Naive thymus-derived CD4-positive, alpha-beta T cell (primary cell): ENCODE measurements around the gene NMS. TPM values are rescaled to one million over a fixed set of nuclear protein-coding genes. Genes with fewer than 3 reads are reported as not detected.
A peak's percentile ranks its signal among the peaks of the same experiment; 100 is the strongest.

Source experiments
- ATAC-seq: fragments of 150-1000 bp; cut with Tn5 transposase; 2 replicates; pipeline ENCODE4 v1.10.0; 2021; ENCODE audit warnings: mild to moderate bottlenecking, moderate library complexity
- CTCF ChIA-PET: fragments of 350-600 bp; sonication (Branson Sonifier 250); formaldehyde crosslinking; loops from one replicate; lab custom pipeline; 2021; ENCODE audit warnings: antibody characterized with exemption; lab: Charles Lee
- POLR2A ChIA-PET: fragments of 350-600 bp; sonication (Branson Sonifier 250); formaldehyde crosslinking; loops from one replicate; lab custom pipeline; 2021; ENCODE audit warnings: antibody characterized with exemption, inconsistent platforms; lab: Charles Lee
- DNase-seq, 9 donors: peaks; one replicate each; pipeline versions ENCODE4 v3.0.0 to v3.0.0-alpha.2; 2020 to 2022; ENCODE audit warnings: mixed read lengths in 1 of 9
- H3K27ac ChIP-seq: one replicate; pipeline ENCODE4 v1.7.0; 2013; ENCODE audit warnings: mild to moderate bottlenecking, low read depth, low read length, moderate library complexity
- H3K27me3 ChIP-seq, 2 donors: one replicate each; pipeline ENCODE4 v1.7.0; 2013; ENCODE audit warnings: low read length in 2 of 2, mild to moderate bottlenecking in 2 of 2, moderate library complexity in 2 of 2; ENCODE audit not compliant: control insufficient read depth in 2 of 2, insufficient read depth in 2 of 2
- H3K36me3 ChIP-seq, 3 experiments: 1 replicate in 2 of 3; 2 replicates in 1 of 3; pipeline ENCODE4 v1.7.0; 2013; ENCODE audit warnings: low read length in 3 of 3, mild to moderate bottlenecking in 3 of 3, moderate library complexity in 1 of 3; ENCODE audit not compliant: insufficient read depth in 3 of 3, control insufficient read depth in 2 of 3
- H3K4me1 ChIP-seq, 2 donors: one replicate each; pipeline ENCODE4 v1.7.0; 2013; ENCODE audit warnings: low read length in 2 of 2, mild to moderate bottlenecking in 2 of 2, moderate library complexity in 1 of 2; ENCODE audit not compliant: control insufficient read depth in 2 of 2, insufficient read depth in 2 of 2
- H3K4me3 ChIP-seq: 2 replicates; pipeline ENCODE4 v1.7.0; 2013; ENCODE audit warnings: mild to moderate bottlenecking, low read length
- H3K9me3 ChIP-seq, 3 experiments: 1 replicate in 2 of 3; 2 replicates in 1 of 3; pipeline ENCODE4 v1.7.0; 2013; ENCODE audit warnings: low read length in 3 of 3; ENCODE audit not compliant: control insufficient read depth in 2 of 3
- H3K27ac Mint-ChIP-seq, 9 donors: one replicate each; pipeline ENCODE4 v1.8.0; 2020 to 2022; ENCODE audit warnings: mixed read lengths in 9 of 9, mild to moderate bottlenecking in 8 of 9, moderate library complexity in 5 of 9, inconsistent platforms in 2 of 9
- H3K27me3 Mint-ChIP-seq, 5 donors: one replicate each; pipeline ENCODE4 v1.8.0; 2021 to 2022; ENCODE audit warnings: mixed read lengths in 5 of 5, mild to moderate bottlenecking in 1 of 5
- H3K36me3 Mint-ChIP-seq, 5 donors: one replicate each; pipeline ENCODE4 v1.8.0; 2020 to 2022; ENCODE audit warnings: mixed read lengths in 5 of 5, mild to moderate bottlenecking in 3 of 5, inconsistent platforms in 1 of 5
- H3K4me1 Mint-ChIP-seq, 7 donors: one replicate each; pipeline ENCODE4 v1.8.0; 2020 to 2022; ENCODE audit warnings: mixed read lengths in 7 of 7, mild to moderate bottlenecking in 3 of 7, inconsistent platforms in 1 of 7
- H3K4me3 Mint-ChIP-seq, 10 donors: one replicate each; pipeline ENCODE4 v1.8.0; 2020 to 2022; ENCODE audit warnings: mild to moderate bottlenecking in 10 of 10, mixed read lengths in 10 of 10, moderate library complexity in 6 of 10, inconsistent platforms in 2 of 10
- H3K9me3 Mint-ChIP-seq, 11 donors: one replicate each; pipeline ENCODE4 v1.8.0; 2020 to 2022; ENCODE audit warnings: mixed read lengths in 11 of 11, mild to moderate bottlenecking in 4 of 11, inconsistent platforms in 1 of 11, moderate library complexity in 1 of 11
- intact Hi-C, 2 donors: fragments of 100-400 bp; cut with micrococcal nuclease; formaldehyde crosslinking; loops; one replicate each; pipeline ENCODE4 v1.15.1; 2023
- polyA plus RNA-seq, 2 donors: library from polyadenylated mRNA; unstranded; fragments of 300-500 nt; fragmentation: Illumina TruSeq; gene quantifications; one replicate each; pipeline ENCODE4 v1.2.3, GENCODE V29; 2021
- total RNA-seq, 6 experiments: library from RNA in 5 of 6; stranded (reverse) in 5 of 6; gene quantifications; 1 replicate in 5 of 6; 2 replicates in 1 of 6; pipeline ENCODE4 v1.2.3 and lab custom pipeline; 2021 to 2026

Gene NMS
- total and polyA plus RNA-seq, 7 experiments from 2014 or later, result not detected

GRCh38 chr2:100426384-100426720 lies 43.9 kb upstream of the NMS start:
- peaks cover 0 to 44% (median 4%) of the 10 kb centered on the region in 5 donors for H3K27me3 Mint-ChIP-seq
- peak overlapping the region in 1 of 9 donors; percentile 22 for H3K27ac Mint-ChIP-seq
- H3K4me3 Mint-ChIP-seq, result no peak overlapping the region
- no peak overlapping the region for H3K4me3 ChIP-seq
- no peaks in the 10 kb centered on the region for H3K27me3 ChIP-seq
- no peak overlapping the region for H3K27ac ChIP-seq
- DNase-seq (no peak), ATAC-seq (no peak)
- H3K36me3 Mint-ChIP-seq, result peaks cover 0 to 3% (median 0%) of the 10 kb centered on the region in 5 donors
- H3K36me3 ChIP-seq, result no peaks in the 10 kb centered on the region
- peaks cover 6 to 12% (median 7%) of the 10 kb centered on the region in 7 donors for H3K4me1 Mint-ChIP-seq
- POLR2A ChIA-PET, result no interaction called here
- H3K9me3 ChIP-seq, result no peaks in the 10 kb centered on the region
- CTCF ChIA-PET, result interaction anchor here (0.6 to 1.2 kb wide), 2 partner anchors 155 to 161 kb away, joined by 4 to 6 read pairs; no protein-coding TSS in a partner anchor
- no peaks in the 10 kb centered on the region for H3K4me1 ChIP-seq
- H3K9me3 Mint-ChIP-seq, result peaks cover 0 to 11% (median 2%) of the 10 kb centered on the region in 11 donors
- intact Hi-C loops, result loop anchor here (2.0 to 5.0 kb wide), 4 partner anchors 136 to 558 kb away; partner anchors contain the start of gene PDCL3 (in 1 of the 2)

- CTCF ChIA-PET, result no interaction called here
- POLR2A ChIA-PET, result no interaction called here
- ATAC-seq (no peak), DNase-seq (no peak)
- H3K36me3 ChIP-seq, result no peaks in the 10 kb centered on the region
- H3K9me3 ChIP-seq, result no peaks in the 10 kb centered on the region
- Mint-ChIP-seq H3K9me3 (peaks cover 0 to 11% (median 2%) of the 10 kb centered on the region in 11 donors), H3K4me3 (no peak overlapping the region), H3K27me3 (peaks cover 0 to 46% (median 4%) of the 10 kb centered on the region in 5 donors), H3K27ac (no peak overlapping the region), H3K4me1 (peaks cover 6 to 12% (median 7%) of the 10 kb centered on the region in 7 donors), H3K36me3 (peaks cover 0 to 3% (median 0%) of the 10 kb centered on the region in 5 donors)
- intact Hi-C loops, result loop anchor here (1.0 to 5.0 kb wide), 6 partner anchors 135 to 558 kb away; partner anchors contain the start of gene PDCL3 (in 2 of the 2)
- no peaks in the 10 kb centered on the region for H3K27me3 ChIP-seq
- no peaks in the 10 kb centered on the region for H3K4me1 ChIP-seq
- H3K4me3 ChIP-seq, result no peak overlapping the region
- H3K27ac ChIP-seq, result no peak overlapping the region
Observed at GRCh38 chr2:100427111-100427510, 43.2 kb upstream of the NMS start.

- H3K27me3 ChIP-seq, result no peaks in the 10 kb centered on the region
- H3K4me3 ChIP-seq, result no peak overlapping the region
- DNase-seq (peak; percentile 39 to 64 (median 60)), ATAC-seq (peak; percentile 92)
- H3K27ac ChIP-seq, result no peak overlapping the region
- Mint-ChIP-seq H3K4me1 (peaks cover 6 to 12% (median 7%) of the 10 kb centered on the region in 7 donors), H3K9me3 (peaks cover 0 to 11% (median 2%) of the 10 kb centered on the region in 11 donors), H3K36me3 (peaks cover 0 to 3% (median 0%) of the 10 kb centered on the region in 5 donors), H3K4me3 (no peak overlapping the region), H3K27me3 (peaks cover 0 to 42% (median 8%) of the 10 kb centered on the region in 5 donors), H3K27ac (peak overlapping the region in 2 of 9 donors; percentile 48 to 58)
- no peaks in the 10 kb centered on the region for H3K9me3 ChIP-seq
- CTCF ChIA-PET, result no interaction called here
- intact Hi-C loops, result loop anchor here (1.0 to 5.0 kb wide), 6 partner anchors 135 to 558 kb away; partner anchors contain the start of gene PDCL3 (in 2 of the 2)
- POLR2A ChIA-PET, result no interaction called here
- H3K4me1 ChIP-seq, result no peaks in the 10 kb centered on the region
- no peaks in the 10 kb centered on the region for H3K36me3 ChIP-seq
Observed at GRCh38 chr2:100427627-100428258, 42.5 kb upstream of the NMS start.

- POLR2A ChIA-PET, result interaction anchor here (1.1 kb wide), 1 partner anchor 133 kb away, joined by 3 read pairs; the partner anchor contains the start of gene PDCL3
- Mint-ChIP-seq H3K4me1 (peaks cover 6 to 12% (median 7%) of the 10 kb centered on the region in 7 donors), H3K27me3 (peaks cover 4 to 38% (median 10%) of the 10 kb centered on the region in 5 donors), H3K4me3 (no peak overlapping the region), H3K27ac (no peak overlapping the region), H3K9me3 (peaks cover 0 to 11% (median 2%) of the 10 kb centered on the region in 11 donors), H3K36me3 (peaks cover 0 to 3% (median 0%) of the 10 kb centered on the region in 5 donors)
- Histone ChIP-seq H3K4me1 (no peaks in the 10 kb centered on the region), H3K27ac (no peak overlapping the region), H3K36me3 (no peaks in the 10 kb centered on the region), H3K9me3 (no peaks in the 10 kb centered on the region), H3K27me3 (no peaks in the 10 kb centered on the region), H3K4me3 (no peak overlapping the region)
- ATAC-seq (no peak), DNase-seq (no peak)
- intact Hi-C loops, result loop anchor here in 1 of 2 donors (5.0 kb wide), 1 partner anchor 178 kb away; no protein-coding TSS in a partner anchor
- CTCF ChIA-PET, result no interaction called here
Observed at GRCh38 chr2:100429726-100430125, 40.6 kb upstream of the NMS start.

- Histone ChIP-seq H3K4me1 (no peaks in the 10 kb centered on the region), H3K27ac (no peak overlapping the region), H3K4me3 (no peak overlapping the region), H3K9me3 (no peaks in the 10 kb centered on the region), H3K27me3 (no peaks in the 10 kb centered on the region), H3K36me3 (no peaks in the 10 kb centered on the region)
- intact Hi-C loops, result no loop called here
- Mint-ChIP-seq H3K36me3 (no peaks in the 10 kb centered on the region), H3K4me1 (no peaks in the 10 kb centered on the region), H3K27ac (no peak overlapping the region), H3K27me3 (peaks cover 14 to 23% (median 20%) of the 10 kb centered on the region in 5 donors), H3K9me3 (no peaks in the 10 kb centered on the region), H3K4me3 (no peak overlapping the region)
- DNase-seq (no peak), ATAC-seq (no peak)
- CTCF ChIA-PET, result no interaction called here
- POLR2A ChIA-PET, result no interaction called here
Observed at GRCh38 chr2:100437751-100438150, 32.5 kb upstream of the NMS start.

GRCh38 chr2:100446696-100447095 lies 23.6 kb upstream of the NMS start:
- Histone ChIP-seq H3K4me3 (no peak overlapping the region), H3K27ac (no peak overlapping the region), H3K27me3 (no peaks in the 10 kb centered on the region), H3K4me1 (no peaks in the 10 kb centered on the region), H3K36me3 (no peaks in the 10 kb centered on the region), H3K9me3 (no peaks in the 10 kb centered on the region)
- Mint-ChIP-seq H3K27me3 (no peaks in the 10 kb centered on the region), H3K27ac (no peak overlapping the region), H3K9me3 (peaks cover 0 to 5% (median 0%) of the 10 kb centered on the region in 11 donors), H3K4me3 (no peak overlapping the region), H3K4me1 (no peaks in the 10 kb centered on the region), H3K36me3 (no peaks in the 10 kb centered on the region)
- CTCF ChIA-PET, result no interaction called here
- POLR2A ChIA-PET, result no interaction called here
- DNase-seq (no peak), ATAC-seq (no peak)
- intact Hi-C loops, result no loop called here
